DMS79 treated with DMSO at 0.1 percent for 48 hours (cell line): Measurements from ENCODE around the gene FBXO8.
"Not testable (repeated sequence)": the region's sequence is repeated elsewhere in the genome, so short reads cannot be mapped to it uniquely, and the experiment has no call there.

ENCODE experiments used
- DNase-seq: peaks from one replicate; lab custom pipeline; 2025; lab: John Stamatoyannopoulos, UW

FBXO8 gene, protein sequence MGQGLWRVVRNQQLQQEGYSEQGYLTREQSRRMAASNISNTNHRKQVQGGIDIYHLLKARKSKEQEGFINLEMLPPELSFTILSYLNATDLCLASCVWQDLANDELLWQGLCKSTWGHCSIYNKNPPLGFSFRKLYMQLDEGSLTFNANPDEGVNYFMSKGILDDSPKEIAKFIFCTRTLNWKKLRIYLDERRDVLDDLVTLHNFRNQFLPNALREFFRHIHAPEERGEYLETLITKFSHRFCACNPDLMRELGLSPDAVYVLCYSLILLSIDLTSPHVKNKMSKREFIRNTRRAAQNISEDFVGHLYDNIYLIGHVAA

DNA sequence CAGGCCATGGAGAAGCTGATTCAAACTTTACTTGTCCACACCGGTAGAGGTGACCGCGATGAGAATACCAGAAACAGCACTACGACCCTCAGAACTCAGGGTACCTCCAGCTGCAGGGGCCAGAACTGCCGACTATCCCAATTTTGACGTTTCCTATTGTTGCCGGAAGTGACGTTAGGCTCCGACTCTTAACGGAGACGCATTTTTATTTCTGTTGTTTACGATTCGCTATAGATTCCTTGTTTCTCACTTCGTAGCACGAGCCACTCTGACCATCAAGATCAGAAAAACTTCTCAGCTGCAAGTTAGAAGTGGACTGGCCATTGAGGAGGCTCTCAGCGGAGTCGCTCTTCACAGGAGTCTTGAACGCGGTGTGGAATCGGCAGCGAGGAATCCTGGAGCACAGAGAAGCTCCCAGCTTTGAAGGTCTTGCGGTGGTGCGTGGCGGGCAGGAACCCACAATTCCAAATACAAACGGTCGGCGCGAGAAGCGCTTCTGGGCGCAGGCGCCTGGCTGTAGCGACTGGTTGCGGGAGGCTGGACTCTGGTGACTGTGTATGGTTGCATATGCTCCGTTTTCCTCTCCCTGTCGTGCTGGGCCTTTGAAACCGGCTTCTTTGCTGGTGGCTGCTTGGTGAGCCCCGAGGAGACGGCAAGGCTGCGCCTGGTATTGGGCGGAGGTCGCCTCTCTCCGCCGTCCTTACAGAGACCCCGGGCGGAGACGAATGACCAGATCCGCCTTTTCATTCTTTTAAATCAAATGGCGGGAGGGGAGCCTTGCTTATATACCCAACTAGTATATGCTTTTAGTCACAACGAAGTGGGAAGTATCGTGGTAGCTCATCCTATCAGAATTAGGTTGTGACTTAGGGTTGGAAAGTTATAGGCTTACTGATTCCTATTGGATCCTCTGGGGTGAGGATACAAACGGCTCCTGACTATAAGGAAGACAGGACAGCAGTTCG lies at the start of gene FBXO8, which contains the start of gene CEP44:
TSS of gene FBXO8 (minus strand) at position 161 of the 965 bp plus-strand sequence. CDS start 20,575 bp downstream, outside the sequence.
TSS of gene CEP44 (plus strand) at position 405 of the 965 bp plus-strand sequence. CDS start 15,211 bp downstream, outside the sequence.
- DNase-seq = peak; percentile 68

DNA sequence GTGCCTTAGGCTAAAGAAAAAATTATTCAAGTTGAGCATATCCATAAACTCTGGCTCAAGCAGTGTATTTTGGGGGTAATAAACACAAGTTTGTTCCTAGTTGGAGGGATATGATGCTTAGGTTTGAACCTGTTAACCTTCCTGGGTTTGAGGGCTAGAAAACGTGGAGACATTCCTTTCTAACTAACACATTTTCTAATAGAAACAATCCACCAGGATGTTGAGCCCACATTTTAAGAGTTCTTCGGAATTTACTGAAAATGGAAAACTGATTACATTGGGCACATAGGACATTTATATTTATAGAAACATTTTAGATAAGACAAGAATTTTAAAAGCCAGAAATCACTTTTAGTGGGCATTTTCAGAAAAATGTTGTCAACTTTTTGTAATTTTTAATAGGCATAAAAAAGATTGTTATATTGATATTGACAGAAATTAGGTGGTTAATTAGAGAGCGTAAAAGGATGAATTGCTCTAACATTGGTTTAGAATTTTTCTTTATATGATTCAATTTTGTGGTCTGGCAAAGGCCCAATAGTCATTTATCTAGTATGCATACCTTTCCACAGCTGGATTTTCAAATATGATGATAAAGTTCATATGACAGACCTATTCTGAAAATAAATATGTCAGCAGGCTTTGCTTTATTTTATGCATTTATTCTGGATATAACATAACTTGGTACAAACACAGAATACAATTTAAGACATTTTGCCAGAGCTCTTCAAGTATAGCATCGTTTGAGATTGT lies 49.5 kb upstream of the FBXO8 start:
- no peak for DNase-seq

DNA sequence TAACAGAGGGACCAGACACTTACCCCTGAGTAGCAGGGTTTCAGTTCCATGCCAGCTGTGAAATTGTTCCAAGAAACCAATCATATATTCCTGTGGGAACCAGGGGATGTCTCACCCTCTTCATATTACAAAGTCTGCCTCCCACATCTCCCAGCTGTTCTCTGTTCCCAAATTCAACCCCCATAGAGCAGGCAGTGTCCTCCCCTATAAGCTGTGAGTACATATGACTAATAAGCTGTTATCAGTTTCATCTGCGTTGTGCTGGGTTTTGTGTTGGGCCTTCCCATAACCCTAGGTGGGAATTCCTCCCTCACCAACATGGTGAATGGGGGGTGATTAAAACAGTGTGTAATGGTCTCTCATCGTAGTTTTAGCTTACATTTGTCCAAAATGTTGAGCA lies 41.3 kb upstream of the FBXO8 start:
- no peak for DNase-seq

DNA sequence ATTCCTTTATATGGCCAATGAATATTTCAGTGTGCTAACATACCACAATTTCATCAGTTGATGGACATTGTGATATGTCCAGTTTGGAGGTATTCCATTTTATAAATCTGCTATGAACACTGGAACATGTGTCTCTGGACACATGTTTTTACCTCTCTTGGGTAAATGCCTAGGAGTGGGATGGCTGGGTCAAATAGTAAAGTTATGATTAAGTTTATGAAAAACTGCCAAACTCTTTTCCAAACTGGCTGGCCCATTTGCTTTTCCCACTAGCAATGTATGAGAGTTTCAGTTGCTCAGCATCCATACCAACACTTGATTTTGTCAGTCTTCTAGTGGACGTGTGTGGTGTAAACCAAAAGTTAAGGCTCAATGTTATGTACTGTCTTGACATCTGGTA lies 40.8 kb upstream of the FBXO8 start:
- no peak for DNase-seq

DNA sequence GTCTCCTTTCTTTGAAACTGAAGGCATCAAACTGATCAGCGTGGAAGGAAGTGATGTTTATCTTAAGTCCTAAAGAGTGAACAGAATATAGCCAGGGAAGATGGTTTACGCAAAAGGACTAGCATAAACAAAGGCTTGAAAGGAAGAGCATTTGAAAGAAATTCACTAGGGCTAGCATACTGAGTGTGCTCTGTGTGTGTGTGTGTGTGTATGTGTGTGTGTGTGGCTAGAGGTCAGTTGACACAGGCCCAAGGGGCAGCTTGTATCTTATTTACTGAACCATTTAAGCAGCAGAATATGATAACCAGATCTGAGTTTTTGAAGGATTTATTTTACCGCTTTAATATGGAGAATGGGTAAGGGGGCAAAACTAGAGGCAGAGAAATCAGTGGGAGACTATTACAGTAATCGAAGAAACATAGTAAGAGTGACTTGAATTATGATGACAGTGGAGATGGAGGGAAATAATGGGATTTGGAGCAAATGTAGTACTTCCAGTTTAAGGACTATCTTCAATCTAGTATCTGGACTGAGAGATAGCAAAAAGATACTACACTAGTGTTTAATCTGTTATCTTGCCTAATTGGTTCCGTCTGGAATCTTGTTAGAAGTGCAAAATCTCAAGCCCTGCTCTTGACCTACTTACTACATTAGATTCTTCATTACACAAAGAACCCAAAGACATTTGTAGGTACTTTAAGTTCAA lies 37.2 kb upstream of the FBXO8 start:
- DNase-seq = no peak

DNA sequence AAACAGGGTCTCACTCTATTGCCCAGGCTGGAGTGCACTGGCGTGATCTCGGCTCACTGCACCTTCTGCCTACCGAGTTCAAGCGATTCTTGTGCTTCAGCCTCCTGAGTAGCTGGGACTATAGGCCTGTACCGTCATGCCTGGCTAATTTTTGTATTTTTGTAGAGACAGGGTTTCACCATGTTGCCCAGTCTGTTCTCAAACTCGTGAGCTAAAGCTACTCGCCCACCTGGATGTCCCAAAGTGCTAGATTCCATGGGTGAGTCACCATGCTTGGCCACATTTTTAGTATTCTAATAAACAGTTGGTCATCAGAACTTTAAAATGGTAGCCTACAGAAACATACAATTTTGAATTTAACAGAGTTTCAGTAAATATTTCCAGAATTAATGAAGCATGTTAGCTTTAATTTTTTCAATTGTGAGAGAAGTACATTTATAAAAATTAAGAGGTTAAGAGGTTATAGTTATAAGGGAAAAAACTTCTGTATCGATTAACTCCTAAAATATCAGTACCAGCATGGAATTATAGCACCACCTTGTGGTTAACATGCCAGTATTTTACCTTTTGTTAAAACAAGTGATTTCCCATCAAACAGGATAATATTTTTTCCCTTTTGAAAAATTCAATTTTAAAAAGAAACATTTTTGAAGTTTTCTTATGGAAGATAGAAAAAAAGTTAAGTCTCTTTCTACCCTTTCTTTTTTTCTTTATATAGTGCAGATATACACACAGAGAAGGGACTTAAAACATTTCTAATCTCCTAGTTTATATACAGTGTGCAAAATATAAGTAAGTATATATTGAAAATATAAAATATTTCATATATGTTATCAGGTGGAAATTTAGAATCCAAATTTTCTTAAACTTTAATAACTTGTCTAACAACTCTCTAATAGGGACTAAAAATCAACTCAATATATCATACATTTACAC lies 35.6 kb upstream of the FBXO8 start:
- DNase-seq = peak; percentile 7

DNA sequence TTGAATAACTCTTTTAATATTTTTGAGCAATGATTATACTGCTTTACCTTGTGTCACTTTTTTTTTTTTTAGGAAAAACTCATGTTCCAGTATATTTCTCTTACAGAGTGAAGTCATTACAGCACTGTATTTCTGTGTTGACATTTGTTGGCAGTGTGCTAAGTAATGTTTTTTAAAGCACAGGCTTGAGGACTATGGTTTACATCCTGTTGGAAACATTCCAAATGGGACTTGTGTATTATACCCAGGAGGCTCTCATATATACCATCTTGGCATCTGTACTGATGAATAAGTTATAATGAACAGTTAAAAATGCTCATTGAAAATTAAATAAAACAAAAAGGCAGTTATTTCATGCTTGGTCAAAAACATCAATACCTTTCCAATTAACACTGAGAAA lies 34.1 kb upstream of the FBXO8 start:
- no peak for DNase-seq

DNA sequence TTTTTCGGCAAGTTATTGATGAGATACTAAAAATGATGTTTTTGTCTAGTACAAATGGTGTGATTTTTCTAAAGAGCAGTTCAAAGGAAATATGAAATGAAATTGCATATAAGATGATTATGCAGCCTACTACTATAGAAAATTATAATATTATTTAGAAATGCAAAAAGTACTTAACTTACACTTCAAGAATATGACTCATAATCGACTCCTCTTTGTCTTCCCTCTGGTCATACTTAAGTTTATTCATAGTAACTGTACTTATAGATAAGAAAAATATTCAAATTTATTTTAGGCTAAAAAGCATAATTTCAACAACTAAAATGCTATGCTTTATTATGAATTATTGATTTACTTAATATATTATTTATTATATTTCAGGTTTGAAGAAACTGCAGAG lies 33.5 kb upstream of the FBXO8 start:
- no peak for DNase-seq

DNA sequence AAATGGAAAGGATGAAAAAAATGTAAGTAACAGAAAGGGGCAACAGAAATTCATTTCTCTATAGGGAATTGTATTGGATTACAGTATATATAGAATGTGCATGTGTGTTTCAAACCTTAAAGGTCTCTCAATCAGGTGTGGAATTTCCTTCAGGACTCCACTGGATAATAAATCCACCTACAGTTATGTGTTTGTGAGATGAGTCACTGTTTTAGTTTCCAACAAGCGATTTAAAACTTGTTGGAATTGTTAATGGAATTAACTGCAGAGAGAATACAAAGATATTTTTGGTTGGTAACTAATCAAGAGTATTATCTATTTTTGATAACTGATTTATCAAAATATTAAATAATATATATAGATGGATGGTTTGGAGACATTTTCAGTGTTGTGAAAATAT lies 33.1 kb upstream of the FBXO8 start:
- no peak for DNase-seq

DNA sequence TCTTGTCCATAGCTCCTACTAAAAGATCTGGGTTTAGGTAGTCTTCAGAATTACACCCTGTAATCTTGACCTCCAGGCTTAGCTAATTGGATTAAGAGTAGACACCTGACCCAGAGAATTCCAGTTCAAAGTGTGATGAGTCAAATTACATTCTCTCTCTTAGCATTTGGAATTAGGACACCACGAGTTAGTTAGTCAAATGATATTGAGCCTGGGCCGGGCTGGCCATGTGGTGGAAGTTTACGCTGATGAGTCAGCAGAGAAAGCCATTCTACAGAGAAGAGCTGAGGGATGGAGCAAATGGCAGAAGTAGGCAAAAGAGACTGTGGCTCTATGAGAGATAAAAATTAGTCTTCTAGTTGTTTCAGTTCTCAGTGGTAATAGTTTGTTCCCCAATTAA lies 31.3 kb upstream of the FBXO8 start:
- DNase-seq = no peak

DNA sequence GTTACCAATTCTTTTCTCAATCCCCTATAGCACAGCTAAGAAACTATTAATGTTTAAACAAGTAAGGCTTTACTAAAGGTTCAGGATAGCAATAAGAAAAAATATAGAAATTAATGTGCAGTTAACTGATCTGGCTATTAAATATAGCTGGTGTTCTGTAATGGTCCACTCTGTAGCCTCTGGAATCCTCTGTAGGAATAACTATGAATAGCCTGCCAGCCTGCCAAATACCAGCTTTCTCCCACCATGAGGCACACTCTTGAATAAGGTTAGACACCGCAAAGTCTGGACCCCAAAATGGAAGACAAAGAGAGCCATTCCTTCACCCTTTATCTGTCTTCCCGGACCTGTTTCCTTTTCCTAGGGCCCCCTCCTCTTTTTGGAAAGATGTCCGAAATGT lies 30.8 kb upstream of the FBXO8 start:
- no peak for DNase-seq

DNA sequence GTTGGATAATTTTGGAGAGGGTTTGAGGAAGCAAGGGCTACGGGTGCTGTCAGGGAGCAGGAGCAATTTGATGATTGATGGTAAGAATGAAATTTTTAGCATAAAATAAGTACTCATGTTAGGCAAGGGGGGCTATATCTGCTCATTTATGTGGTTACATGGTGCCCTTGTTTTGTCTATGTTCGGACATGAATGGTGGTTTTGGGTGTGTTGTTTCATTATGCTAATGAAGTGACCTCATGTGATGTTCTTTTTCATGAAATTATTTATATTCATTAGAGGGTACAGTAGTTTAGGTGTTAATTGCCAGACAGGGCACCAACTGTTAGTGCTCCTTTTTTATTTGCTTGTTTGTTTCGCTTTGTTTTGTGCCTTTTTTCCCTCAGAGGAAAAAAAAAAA lies 29.5 kb upstream of the FBXO8 start:
- no peak for DNase-seq

DNA sequence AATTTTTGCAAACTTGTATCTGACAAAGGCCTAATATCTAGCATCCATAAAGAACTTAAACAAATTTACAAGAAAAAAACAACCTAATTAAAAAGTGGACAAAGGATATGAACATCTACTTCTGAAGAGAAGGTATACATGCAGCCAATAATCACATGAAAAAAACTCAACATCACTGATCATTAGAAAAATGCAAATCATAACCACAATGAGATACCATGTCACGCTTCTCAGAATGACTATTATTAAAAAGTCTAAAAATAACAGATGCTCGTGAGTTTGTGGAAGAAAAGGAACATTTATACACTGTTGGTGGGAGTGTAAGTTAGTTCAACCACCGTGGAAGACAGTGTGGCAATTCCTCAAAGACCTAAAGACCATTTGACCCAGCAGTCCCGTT lies 24.2 kb upstream of the FBXO8 start:
- no peak for DNase-seq

DNA sequence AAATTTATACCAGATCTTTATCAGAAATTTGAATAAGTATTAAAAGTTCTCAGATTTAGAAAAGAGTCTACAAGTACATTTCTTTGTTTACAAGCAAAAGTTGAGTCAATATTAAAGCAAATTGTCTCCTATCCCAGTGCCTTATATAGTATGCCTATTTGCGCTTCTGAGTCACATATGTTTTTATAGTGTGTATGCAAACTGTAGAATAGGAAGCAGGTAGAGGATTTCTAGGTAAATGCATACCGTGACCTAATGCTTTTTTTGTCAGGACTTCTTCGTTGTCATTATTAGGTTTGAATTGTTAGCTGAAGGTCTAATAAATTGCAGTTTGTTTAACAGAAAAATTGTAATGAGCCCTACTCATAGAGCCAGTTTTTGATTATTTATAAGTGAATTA lies 22.5 kb upstream of the FBXO8 start:
- no peak for DNase-seq

DNA sequence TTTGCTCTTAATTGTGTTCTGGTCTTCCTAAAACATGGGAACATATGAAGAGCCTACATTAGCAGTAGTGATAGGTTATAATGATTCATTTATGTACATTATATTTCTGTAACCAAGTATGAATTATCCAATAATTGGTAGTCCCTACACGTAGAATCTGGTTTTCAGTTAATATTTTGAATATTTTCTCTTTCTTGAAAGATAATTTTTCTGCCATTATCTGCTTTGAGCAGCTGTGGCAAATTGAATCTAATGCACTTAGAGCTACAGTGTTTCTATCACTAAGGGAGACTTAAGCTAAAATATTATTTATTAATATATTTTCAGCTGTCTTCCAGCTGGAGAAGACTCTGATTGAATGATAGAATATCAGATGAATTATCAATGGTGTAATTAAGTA lies 21.2 kb upstream of the FBXO8 start:
- no peak for DNase-seq

DNA sequence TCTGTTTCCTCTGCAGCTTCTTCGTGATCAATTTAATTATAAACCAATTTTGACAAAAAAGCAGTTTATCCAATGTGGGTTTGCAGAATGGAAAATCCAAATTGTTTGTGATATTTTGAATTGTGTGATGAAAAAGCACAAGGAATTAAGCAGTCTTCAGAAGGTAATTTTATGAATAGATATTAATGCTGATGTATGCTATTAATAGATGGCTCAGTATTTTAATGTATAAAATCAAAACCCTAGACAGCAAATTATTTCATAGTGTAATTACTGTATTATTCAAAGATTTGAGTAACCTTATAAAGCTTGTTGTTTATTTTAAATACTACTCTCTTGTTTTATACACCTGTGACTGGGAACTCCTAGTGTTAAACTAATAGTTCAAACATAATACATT lies 20.2 kb upstream of the FBXO8 start:
- no peak for DNase-seq

DNA sequence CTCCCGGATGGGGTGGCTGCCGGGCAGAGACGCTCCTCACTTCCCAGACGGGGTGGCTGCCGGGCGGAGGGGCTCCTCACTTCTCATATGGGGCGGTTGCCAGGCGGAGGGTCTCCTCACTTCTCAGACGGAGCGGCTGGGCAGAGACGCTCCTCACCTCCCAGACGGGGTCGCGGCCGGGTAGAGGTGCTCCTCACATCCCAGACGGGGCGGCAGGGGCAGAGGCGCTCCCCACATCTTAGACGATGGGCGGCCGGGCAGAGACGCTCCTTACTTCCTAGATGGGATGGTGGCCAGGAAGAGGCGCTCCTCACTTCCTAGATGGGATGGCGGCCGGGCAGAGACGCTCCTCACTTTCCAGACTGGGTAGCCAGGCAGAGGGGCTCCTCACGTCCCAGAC lies 11.7 kb upstream of the FBXO8 start:
- DNase-seq = not testable (repeated sequence)

DNA sequence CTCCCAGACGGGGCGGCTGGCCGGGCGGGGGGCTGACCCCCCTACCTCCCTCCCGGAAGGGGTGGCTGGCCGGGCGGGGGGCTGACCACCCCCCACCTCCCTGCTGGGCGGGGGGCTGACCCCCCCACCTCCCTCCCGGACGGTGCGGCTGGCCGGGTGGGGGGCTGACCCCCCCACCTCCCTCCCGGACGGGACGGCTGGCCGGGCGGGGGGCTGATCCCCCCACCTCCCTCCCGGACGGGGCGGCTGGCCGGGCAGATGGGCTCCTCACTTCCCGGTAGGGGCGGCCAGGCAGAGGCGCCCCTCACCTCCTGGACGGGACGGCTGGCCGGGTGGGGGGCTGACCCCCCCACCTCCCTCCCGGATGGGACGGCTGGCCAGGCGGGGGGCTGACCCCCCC lies 11.2 kb upstream of the FBXO8 start:
- DNase-seq = not testable (repeated sequence)

DNA sequence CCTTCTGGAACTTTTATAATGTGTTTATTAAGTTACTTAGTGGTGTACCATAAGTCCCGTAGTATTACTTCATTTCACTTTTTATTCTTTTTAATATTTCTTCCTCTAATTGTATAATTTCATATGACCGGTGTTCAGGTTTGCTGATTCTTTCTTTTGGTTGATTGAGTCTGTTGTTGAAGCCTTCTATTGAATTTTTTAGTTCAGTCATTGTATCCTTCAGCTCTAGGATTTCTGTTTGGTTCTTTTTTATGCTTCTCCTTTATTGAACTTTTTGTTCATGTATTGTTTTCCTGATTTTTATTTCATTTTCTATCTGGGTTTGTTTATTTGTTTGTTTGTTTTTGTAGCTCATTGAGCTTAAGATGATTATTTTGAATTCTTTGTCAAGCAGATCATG lies 9.0 kb upstream of the FBXO8 start:
- no peak for DNase-seq

DNA sequence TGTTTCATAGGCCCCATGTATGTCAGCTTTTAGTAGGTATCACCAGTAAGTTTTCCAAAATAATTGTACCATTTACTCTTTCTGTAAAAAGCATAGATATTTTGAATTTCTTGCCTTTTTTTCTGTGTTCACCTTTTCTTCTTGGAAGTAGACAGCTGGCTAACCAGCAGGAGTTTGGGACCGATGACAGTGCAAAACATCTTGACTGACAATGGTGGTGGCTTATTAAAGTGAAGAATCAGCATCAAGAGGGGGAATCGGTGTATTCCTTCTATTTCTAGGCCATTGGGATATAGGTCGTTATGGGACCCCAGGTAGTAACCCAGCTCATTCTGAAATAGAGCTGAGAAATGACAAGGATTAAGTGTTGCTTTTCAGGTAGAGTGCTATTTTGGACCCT lies 3.4 kb upstream of the FBXO8 start:
- no peak for DNase-seq

DNA sequence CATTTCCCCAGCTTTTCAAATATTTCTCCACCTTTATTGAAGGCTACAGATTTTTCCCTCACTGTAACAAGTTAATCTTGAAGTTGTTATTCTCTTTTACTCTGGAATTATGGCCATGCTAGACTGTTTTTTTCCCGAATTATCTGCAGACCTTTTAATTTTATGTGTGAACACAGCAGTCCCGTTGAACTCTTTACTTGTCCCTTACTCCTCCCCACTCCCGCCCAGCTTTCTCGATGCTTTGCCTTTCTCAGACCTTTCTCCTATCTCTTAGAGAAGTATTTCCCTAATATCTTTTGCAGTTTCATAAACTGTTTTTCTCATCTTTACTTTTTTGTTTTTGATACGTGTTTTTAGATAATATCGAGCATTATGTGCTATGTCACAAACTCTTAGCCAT lies 1.0 kb upstream of the FBXO8 start:
- no peak for DNase-seq
